HepG2 (cell line): ENCODE measurements around the gene SRXN1. TPM values are rescaled to one million over a fixed set of nuclear protein-coding genes. Genes with fewer than 3 reads are reported as not detected.

Experiments
- ATAC-seq: fragments of 200-7000 bp; cut with Tn5 transposase; 3 replicates; pipeline ENCODE4 v1.9.1; 2020; ENCODE audit warnings: mild to moderate bottlenecking, moderate library complexity
- BruUV-seq: library from RNA; stranded (reverse); fragments of 400-500 nt; replicated peaks from 2 replicates; lab custom pipeline; 2021; lab: Mats Ljungman, UMichigan
- CTCF ChIA-PET: fragments of 300-600 bp; formaldehyde crosslinking; extraction: SDS; loops from one replicate; lab custom pipeline; 2021; ENCODE audit warnings: low total read pairs, inconsistent platforms, low intra/inter-chr PET ratio; lab: Yijun Ruan, JAX
- POLR2A ChIA-PET: fragments of 350-600 bp; sonication (Branson Sonifier 250); formaldehyde crosslinking; loops from one replicate; lab custom pipeline; 2020; ENCODE audit warnings: antibody characterized with exemption, inconsistent platforms; lab: Yijun Ruan, JAX
- DNase-seq: peaks from one replicate; pipeline ENCODE4 v3.0.0-alpha.2; 2015; ENCODE audit warnings: low spot score
- FAIRE-seq: peaks from 3 replicates; lab custom pipeline; 2011; peaks lifted over from hg19 to GRCh38; lab: Jason Lieb, UNC
- H2AFZ ChIP-seq: one replicate; pipeline ENCODE4 v1.6.1; 2011; ENCODE audit warnings: low read length, inconsistent platforms
- H3K27ac ChIP-seq: fragments of 300-600 bp; 3 replicates; pipeline ENCODE4 v1.8.0; 2011; ENCODE audit warnings: mixed run types, mild to moderate bottlenecking, mixed read lengths, low read length, inconsistent platforms; ENCODE audit not compliant: insufficient read depth; ENCODE audit errors: extremely low read length
- H3K27me3 ChIP-seq, 2 experiments: fragments of 200-600 bp in 1 of 2; 2 replicates in 1 of 2; 3 replicates in 1 of 2; pipeline versions ENCODE4 v1.6.0 to v1.8.0; 2011; ENCODE audit warnings: low read length in 2 of 2, mild to moderate bottlenecking in 2 of 2, moderate library complexity in 2 of 2, inconsistent platforms in 1 of 2; ENCODE audit not compliant: insufficient read depth in 2 of 2, control insufficient read depth in 1 of 2
- H3K36me3 ChIP-seq, 2 experiments: fragments of 200-600 bp in 1 of 2; replicated peaks in 1 of 2; 2 replicates in 1 of 2; 3 replicates in 1 of 2; pipeline versions ENCODE4 v1.5.1 to v1.8.0; 2011; ENCODE audit warnings: low read length in 2 of 2, inconsistent platforms in 1 of 2; ENCODE audit not compliant: insufficient read depth in 2 of 2, control insufficient read depth in 1 of 2
- H3K4me1 ChIP-seq: 2 replicates; pipeline ENCODE4 v1.5.1; 2012; ENCODE audit warnings: low read length, inconsistent platforms; ENCODE audit not compliant: insufficient read depth
- H3K4me2 ChIP-seq: 2 replicates; pipeline ENCODE4 v1.6.0; 2011; ENCODE audit warnings: low read depth, low read length, inconsistent platforms
- H3K4me3 ChIP-seq, 3 experiments: fragments of 200-600 bp in 1 of 3; sonication (generic), shearing (Covaris generic) in 1 of 3; replicated peaks in 1 of 3; 2 replicates each; pipeline ENCODE4 v1.5.1; 2011 to 2016; ENCODE audit warnings: low read length in 3 of 3, inconsistent platforms in 2 of 3, low read depth in 2 of 3, mild to moderate bottlenecking in 2 of 3, control low read depth in 1 of 3, mixed read lengths in 1 of 3; ENCODE audit not compliant: insufficient read depth in 1 of 3
- H3K79me2 ChIP-seq: one replicate; pipeline ENCODE4 v1.6.1; 2011; ENCODE audit warnings: low read length, inconsistent platforms; ENCODE audit not compliant: insufficient read depth
- H3K9ac ChIP-seq: 2 replicates; pipeline ENCODE4 v1.6.0; 2011; ENCODE audit warnings: mild to moderate bottlenecking, low read depth, low read length, inconsistent platforms; ENCODE audit not compliant: insufficient read depth
- H3K9me3 ChIP-seq: 2 replicates; pipeline ENCODE4 v1.5.1; 2012; ENCODE audit warnings: mild to moderate bottlenecking, low read length
- H4K20me1 ChIP-seq: 2 replicates; pipeline ENCODE4 v1.6.0; 2011; ENCODE audit warnings: inconsistent platforms, mild to moderate bottlenecking, low read length, moderate library complexity; ENCODE audit not compliant: insufficient read depth
- ATF6 ChIP-seq: sonication (generic); formaldehyde crosslinking; conservative IDR thresholded peaks from 2 replicates; pipeline ENCODE4 v1.4.0; 2020; ENCODE audit warnings: missing genetic modification reagents
- CCAR2 ChIP-seq: fragments of 200-400 bp; formaldehyde crosslinking; optimal IDR thresholded peaks from 2 replicates; pipeline ENCODE3; 2018; ENCODE audit warnings: low read depth, mild to moderate bottlenecking, low read length, moderate library complexity
- CHD4 ChIP-seq: fragments of 200-600 bp; sonication (generic); IDR thresholded peaks from 2 replicates; pipeline ENCODE4 v1.7.0; 2017; ENCODE audit warnings: mild to moderate bottlenecking, low read length, borderline replicate concordance
- EED ChIP-seq: sonication (generic); formaldehyde crosslinking; IDR thresholded peaks from 2 replicates; pipeline ENCODE4 v1.5.0; 2020; ENCODE audit warnings: mild to moderate bottlenecking, missing genetic modification reagents
- HNF4G ChIP-seq, 2 experiments: sonication (generic) in 1 of 2; formaldehyde crosslinking in 1 of 2; IDR thresholded peaks; 2 replicates each; pipeline versions ENCODE4 v1.4.0 to v1.6.1; 2011 to 2020; ENCODE audit warnings: borderline replicate concordance in 2 of 2, low read depth in 2 of 2, mild to moderate bottlenecking in 2 of 2, low read length in 1 of 2, missing genetic modification reagents in 1 of 2, moderate library complexity in 1 of 2
- MAFF ChIP-seq: IDR thresholded peaks from 2 replicates; pipeline ENCODE4 v1.6.1; 2011; ENCODE audit warnings: low read depth, low read length, improper control_type of control experiment
- MAFK ChIP-seq, 2 experiments: IDR thresholded peaks in 1 of 2; conservative IDR thresholded peaks in 1 of 2; 2 replicates each; pipeline ENCODE4 v1.6.1; 2011; ENCODE audit warnings: improper control_type of control experiment in 2 of 2, low read length in 2 of 2
- THAP7 ChIP-seq: sonication (generic); formaldehyde crosslinking; IDR thresholded peaks from 2 replicates; pipeline ENCODE4 v1.8.1; 2023; ENCODE audit warnings: mild to moderate bottlenecking, missing genetic modification reagents
- ZBTB7B ChIP-seq: sonication (generic); formaldehyde crosslinking; IDR thresholded peaks from 2 replicates; pipeline ENCODE4 v1.4.0; 2020; ENCODE audit warnings: missing genetic modification reagents
- ZNF282 ChIP-seq: fragments of 450-650 bp; IDR thresholded peaks from 2 replicates; pipeline ENCODE4 v1.6.1; 2018; ENCODE audit not compliant: partially characterized antibody
- ZNF335 ChIP-seq: sonication (generic); formaldehyde crosslinking; IDR thresholded peaks from 2 replicates; pipeline ENCODE4 v1.4.0; 2020; ENCODE audit warnings: missing genetic modification reagents
- ZNF350 ChIP-seq: sonication (generic); formaldehyde crosslinking; IDR thresholded peaks from 2 replicates; pipeline ENCODE4 v1.4.0; 2020; ENCODE audit warnings: mild to moderate bottlenecking, low read depth, missing genetic modification reagents, borderline replicate concordance
- ZNF407 ChIP-seq: sonication (generic); formaldehyde crosslinking; IDR thresholded peaks from one replicate; pipeline ENCODE4 v1.5.1; 2020; ENCODE audit warnings: mild to moderate bottlenecking, missing genetic modification reagents; ENCODE audit errors: not compliant biosample characterization
- WGBS: methylation state at CpG from one replicate; pipeline ENCODE4 v1.1.6; 2017; ENCODE audit warnings: low lambda C conversion rate; 5-methylcytosine and 5-hydroxymethylcytosine counted together
- in situ Hi-C: cut with HindIII; loops from 2 replicates; pipeline ENCODE4 v1.10.0; 2017; ENCODE audit warnings: low pct_unique_long_range_greater_than_20kb; ENCODE audit not compliant: extremely low pct_ligation_motif_present
- intact Hi-C: fragments of 100-400 bp; cut with micrococcal nuclease; formaldehyde crosslinking; loops from one replicate; pipeline ENCODE4 v1.10.0; 2022; ENCODE audit not compliant: unreplicated experiment
- polyA plus RNA-seq, 8 experiments: library from polyadenylated mRNA; depleted of rRNA in 3 of 8; stranded (reverse) in 7 of 8; unstranded in 1 of 8; fragments of >200 nt; fragmentation: Illumina TruSeq in 4 of 8; extraction: Trizol in 4 of 8; gene quantifications; 2 replicates each; pipeline versions ENCODE4 v1.2.1 to v1.2.3, GENCODE V29; 2011 to 2016; ENCODE audit warnings: low read depth in 4 of 8, missing spikeins in 1 of 8, mixed read lengths in 1 of 8; ENCODE audit not compliant: insufficient read depth in 1 of 8
- total RNA-seq, 5 experiments: library from RNA; depleted of rRNA; stranded (reverse); fragments of >200 nt; fragmentation: Illumina TruSeq; extraction: Trizol; gene quantifications; 2 replicates each; pipeline ENCODE4 v1.2.3, GENCODE V29; 2016; ENCODE audit warnings: low read depth in 1 of 5

Gene SRXN1
- total and polyA plus RNA-seq, 2 of the 13 experiments (the other 11 are each of a cell fraction or from before 2014, with no cell fraction given), result 29.9 to 87.7 TPM

GRCh38 chr20:650281-650680 lies 2.7 kb downstream of the SRXN1 start:
- DNase-seq (no peak), ATAC-seq (no peak), FAIRE-seq (no peak)
- no peak overlapping the region for H3K4me2 ChIP-seq
- no peaks in the 10 kb centered on the region for H3K9me3 ChIP-seq
- intact Hi-C loops, result no loop called here
- CTCF ChIA-PET, result no interaction called here
- no peak overlapping the region for H3K9ac ChIP-seq
- H3K4me1 ChIP-seq, result peaks cover 59% of the 10 kb centered on the region
- WGBS, result 91% methylated on average over 5 of the region's 5 CpGs
- POLR2A ChIA-PET, result no interaction called here
- H3K27ac ChIP-seq, result no peak overlapping the region
- H4K20me1 ChIP-seq, result peaks cover 7% of the 10 kb centered on the region
- in situ Hi-C loops, result no loop called here
- no peak overlapping the region for H3K4me3 ChIP-seq
- peaks cover 13% of the 10 kb centered on the region for H3K79me2 ChIP-seq
- H2AFZ ChIP-seq, result no peak overlapping the region
- H3K36me3 ChIP-seq, result peaks cover 11 to 34% of the 10 kb centered on the region in 2 experiments
- BruUV-seq, result no TSS peak
- H3K27me3 ChIP-seq, result peaks cover 0 to 2% of the 10 kb centered on the region in 2 experiments; a peak in 1 of 5 replicates
- TF ChIP-seq ZNF407 (CRISPR knock-in tag), result no peak
- no peak for TF ChIP-seq ZNF282
- no peak for TF ChIP-seq ATF6
- 0 out of 2 replicates have a peak, but pooled peaks have one; percentile 3 for TF ChIP-seq MAFF
- peak; percentile 56; the same call in 1 of the 2 replicates for TF ChIP-seq EED (CRISPR knock-in tag)
- 0 out of 2 replicates have a peak, but pooled peaks have one; percentile 33 for TF ChIP-seq THAP7 (CRISPR knock-in tag)
- TF ChIP-seq ZNF350 (CRISPR knock-in tag), result no peak
- no peak for TF ChIP-seq ZBTB7B (CRISPR knock-in tag)
- TF ChIP-seq HNF4G (IDR thresholded peaks at IDR 0.05; ENCODE audit: borderline replicate concordance, low read depth, low read length), result no peak
- no peak for TF ChIP-seq HNF4G (CRISPR knock-in tag; IDR thresholded peaks at IDR 0.05; ENCODE audit: borderline replicate concordance, low read depth)
- no peak for TF ChIP-seq CCAR2
- no peak for TF ChIP-seq CHD4
- TF ChIP-seq ZNF335 (CRISPR knock-in tag), result no peak
- peak; percentile 15 to 18; a peak in 2 of 4 replicates for TF ChIP-seq MAFK (conservative IDR thresholded peaks at IDR 0.05 in 1 of 2, IDR thresholded peaks at IDR 0.05 in 1 of 2; ENCODE audit: low read length in 2 of 2)
